GM12878 (cell line): Measurements from ENCODE around the gene CNN3. TPM values are rescaled to one million over a fixed set of nuclear protein-coding genes. Genes with fewer than 3 reads are reported as not detected.

Experiments
- ATAC-seq: fragments of 200-7000 bp; cut with Tn5 transposase; 3 replicates; pipeline ENCODE4 v1.9.1; 2020; ENCODE audit warnings: mild to moderate bottlenecking, moderate library complexity
- BruUV-seq: library from RNA; stranded (reverse); fragments of 400-500 nt; replicated peaks from 2 replicates; lab custom pipeline; 2021; lab: Mats Ljungman, UMichigan
- CTCF ChIA-PET: fragments of 300-600 bp; sonication (Branson Sonifier 250); formaldehyde crosslinking; extraction: SDS; loops from one replicate; lab custom pipeline; 2021; ENCODE audit warnings: inconsistent platforms; lab: Yijun Ruan, JAX
- POLR2A ChIA-PET: fragments of 350-600 bp; formaldehyde crosslinking; extraction: SDS; loops from one replicate; lab custom pipeline; 2021; ENCODE audit warnings: inconsistent platforms; lab: Charles Lee
- RAD21 ChIA-PET: fragments of 300-600 bp; sonication (Branson Sonifier 250); formaldehyde crosslinking; loops from one replicate; lab custom pipeline; 2023; ENCODE audit warnings: antibody characterized with exemption; ENCODE audit not compliant: unreplicated experiment; lab: Charles Lee
- SMC1A ChIA-PET: fragments of 300-600 bp; sonication (Branson Sonifier 250); formaldehyde crosslinking; loops from one replicate; lab custom pipeline; 2023; ENCODE audit not compliant: unreplicated experiment, uncharacterized antibody; lab: Charles Lee
- DNase-seq: peaks from one replicate; pipeline ENCODE4 v3.0.0-alpha.2; 2011; ENCODE audit warnings: low read depth, low spot score
- FAIRE-seq: peaks from 3 replicates; lab custom pipeline; 2011; peaks lifted over from hg19 to GRCh38; lab: Jason Lieb, UNC
- H2AFZ ChIP-seq: 2 replicates; pipeline ENCODE4 v1.6.0; 2011; ENCODE audit warnings: low read depth, low read length, control low read depth; ENCODE audit not compliant: control insufficient read depth
- H3K27ac ChIP-seq: 2 replicates; pipeline ENCODE4 v1.5.1; 2011; ENCODE audit warnings: control low read depth; ENCODE audit not compliant: control insufficient read depth, insufficient read depth
- H3K27me3 ChIP-seq, 2 experiments: replicated peaks in 1 of 2; 2 replicates each; pipeline versions ENCODE4 v1.6.0 to v1.6.1; 2011; ENCODE audit warnings: low read length in 1 of 2; ENCODE audit not compliant: control insufficient read depth in 2 of 2, insufficient read depth in 2 of 2
- H3K36me3 ChIP-seq, 2 experiments: 2 replicates each; pipeline ENCODE4 v1.5.1; 2011; ENCODE audit warnings: low read length in 1 of 2; ENCODE audit not compliant: control insufficient read depth in 2 of 2, insufficient read depth in 2 of 2
- H3K4me1 ChIP-seq: 2 replicates; pipeline ENCODE4 v1.6.1; 2011; ENCODE audit warnings: mild to moderate bottlenecking, low read length, moderate library complexity, mixed read lengths; ENCODE audit not compliant: control insufficient read depth, insufficient read depth
- H3K4me2 ChIP-seq: 2 replicates; pipeline ENCODE4 v1.6.0; 2011; ENCODE audit warnings: control low read depth; ENCODE audit not compliant: control insufficient read depth, insufficient read depth
- H3K4me3 ChIP-seq: fragments of 200-600 bp; sonication (generic); 2 replicates; pipeline ENCODE4 v1.5.1; 2016
- H3K79me2 ChIP-seq: 2 replicates; pipeline ENCODE4 v1.6.0; 2011; ENCODE audit warnings: low read length; ENCODE audit not compliant: control insufficient read depth, insufficient read depth
- H3K9ac ChIP-seq: 2 replicates; pipeline ENCODE4 v1.8.0; 2011; ENCODE audit warnings: low read length, control low read depth, mixed read lengths; ENCODE audit not compliant: control insufficient read depth, insufficient read depth
- H3K9me3 ChIP-seq: replicated peaks from 3 replicates; pipeline ENCODE4 v1.5.1; 2011; ENCODE audit warnings: mild to moderate bottlenecking, low read length; ENCODE audit not compliant: control insufficient read depth, insufficient read depth
- H4K20me1 ChIP-seq: 2 replicates; pipeline ENCODE4 v1.6.0; 2011; ENCODE audit not compliant: control insufficient read depth, insufficient read depth
- CBX3 ChIP-seq: fragments of 200-600 bp; sonication (generic); IDR thresholded peaks from 2 replicates; pipeline ENCODE4 v1.6.1; 2016; ENCODE audit warnings: low read depth, borderline replicate concordance
- CEBPZ ChIP-seq: fragments of 150-350 bp; IDR thresholded peaks from 2 replicates; pipeline ENCODE4 v1.6.1; 2016; ENCODE audit warnings: low read depth, low read length
- CHD2 ChIP-seq: IDR thresholded peaks from 2 replicates; pipeline ENCODE4 v1.6.1; 2011; ENCODE audit warnings: low read depth, low read length, improper control_type of control experiment, borderline replicate concordance
- IKZF2 ChIP-seq, 2 experiments: fragments of 450-650 bp; IDR thresholded peaks; 2 replicates each; pipeline ENCODE4 v1.6.1; 2017; ENCODE audit warnings: mild to moderate bottlenecking in 2 of 2, moderate library complexity in 2 of 2
- KLF5 ChIP-seq: fragments of 450-650 bp; IDR thresholded peaks from 2 replicates; pipeline ENCODE4 v1.6.1; 2014; ENCODE audit warnings: mild to moderate bottlenecking; ENCODE audit not compliant: partially characterized antibody
- WGBS: methylation state at CpG from one replicate; pipeline ENCODE4 v1.1.6; 2016; ENCODE audit warnings: low lambda C conversion rate; ENCODE audit not compliant: insufficient replicate concordance, insufficient coverage; ENCODE audit errors: missing lambda C conversion rate; 5-methylcytosine and 5-hydroxymethylcytosine counted together
- in situ Hi-C: fragments of 300-500 bp; cut with MboI; formaldehyde crosslinking; loops from 9 replicates; pipeline ENCODE4 v1.14.3; 2018; ENCODE audit warnings: mixed read lengths
- intact Hi-C: fragments of 100-400 bp; cut with micrococcal nuclease; formaldehyde crosslinking; loops from one replicate; pipeline ENCODE4 v1.14.2; 2022; ENCODE audit not compliant: unreplicated experiment
- polyA plus RNA-seq, 11 experiments: library from polyadenylated mRNA; depleted of rRNA in 4 of 11; unstranded in 6 of 11; stranded (reverse) in 5 of 11; fragments of >200 nt; fragmentation: Nextera tagmentation in 4 of 11; fragmentation: Illumina TruSeq in 1 of 11; extraction: Ambion mirVana in 4 of 11; extraction: Trizol in 1 of 11; gene quantifications; 1 replicate in 1 of 11; 2 replicates in 10 of 11; pipeline versions ENCODE4 v1.2.1 to v1.2.3, GENCODE V29; 2011 to 2016; ENCODE audit warnings: inconsistent platforms in 2 of 11, missing spikeins in 2 of 11, low read depth in 1 of 11
- total RNA-seq, 4 experiments: library from RNA; depleted of rRNA in 3 of 4; stranded (reverse); fragments of >200 nt in 3 of 4; fragmentation: Illumina TruSeq in 1 of 4; extraction: Trizol in 1 of 4; gene quantifications; 2 replicates each; pipeline versions ENCODE4 v1.2.1 to v1.2.3, GENCODE V29; 2013 to 2021

Gene CNN3
- total and polyA plus RNA-seq, 10 of the 15 experiments (the other 5 are each of a cell fraction or from before 2014, with no cell fraction given): 0.20 to 48.4 (median 34.3) TPM

- CTCF ChIA-PET: no interaction called here
- Histone ChIP-seq H3K4me2 (no peak overlapping the region), H2AFZ (no peak overlapping the region), H3K9me3 (no peaks in the 10 kb centered on the region), H3K4me3 (no peak overlapping the region), H3K36me3 (no peaks in the 10 kb centered on the region), H3K9ac (no peak overlapping the region), H3K27ac (no peak overlapping the region), H3K27me3 (no peaks in the 10 kb centered on the region), H4K20me1 (no peaks in the 10 kb centered on the region), H3K4me1 (no peaks in the 10 kb centered on the region), H3K79me2 (no peaks in the 10 kb centered on the region)
- FAIRE-seq (no peak), ATAC-seq (no peak), DNase-seq (no peak)
- TF ChIP-seq CHD2: no peak
- no peak for TF ChIP-seq CEBPZ
- TF ChIP-seq KLF5: no peak
- no peak for TF ChIP-seq CBX3
- no peak for TF ChIP-seq IKZF2 (IDR thresholded peaks at IDR 0.05)
- SMC1A ChIA-PET: no interaction called here
- no TSS peak for BruUV-seq
- in situ Hi-C loops: no loop called here
- WGBS: 49% methylated on average over 4 of the region's 4 CpGs
- intact Hi-C loops: no loop called here
- POLR2A ChIA-PET: no interaction called here
- RAD21 ChIA-PET: no interaction called here
These were observed 21.7 kb downstream of the CNN3 start for GRCh38 chr1:94905207-94905606.
